ENCODE measurements around the gene HOXB8. TPM values are rescaled to one million over a fixed set of nuclear protein-coding genes. Genes with fewer than 3 reads are reported as not detected.

The HOXB8 gene
- polyA plus RNA-seq, 1 donor from 2014 or later, result not detected

DNA sequence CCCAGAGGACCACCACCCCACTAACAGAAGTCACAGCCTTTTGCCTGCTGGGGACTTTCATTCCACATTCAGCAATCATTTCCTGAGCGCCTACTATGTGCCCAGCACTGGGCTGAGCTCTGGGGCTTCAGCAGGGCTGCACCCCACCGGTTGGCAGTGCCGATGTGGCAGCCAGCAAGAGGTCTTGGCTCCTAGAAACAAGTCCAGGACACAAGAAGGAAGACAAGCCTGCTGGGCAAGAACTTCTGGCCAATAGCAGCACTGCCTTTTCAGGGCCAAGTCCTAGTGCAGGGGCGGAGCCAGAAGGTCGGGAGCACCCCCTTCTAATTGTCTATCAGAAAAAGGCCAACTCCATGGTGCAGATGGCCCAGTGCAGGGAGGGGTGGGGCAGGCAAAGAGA lies 24.0 kb upstream of the HOXB8 start:
- Histone ChIP-seq H3K27ac (ENCODE audit: low read length) (no peak overlapping the region), H3K9me3 (ENCODE audit: low read length) (peaks cover 4% of the 10 kb centered on the region), H3K36me3 (ENCODE audit: insufficient read depth, low read length) (no peaks in the 10 kb centered on the region), H2AFZ (ENCODE audit: low read depth, low read length) (no peak overlapping the region), H3K79me2 (replicated peaks; ENCODE audit: insufficient read depth, low read length) (no peaks in the 10 kb centered on the region), H3K4me3 (ENCODE audit: low read length) (no peak overlapping the region), H3K27me3 (ENCODE audit: insufficient read depth, low read depth, low read length) (peaks cover 100% of the 10 kb centered on the region), H3K9ac (ENCODE audit: low read length) (no peak overlapping the region), H3F3A (ENCODE audit: insufficient read depth, low read length, poor library complexity, severe bottlenecking) (no peaks in the 10 kb centered on the region), H3K9me2 (ENCODE audit: insufficient read depth, low read length) (no peaks in the 10 kb centered on the region), H4K20me1 (ENCODE audit: insufficient read depth) (no peaks in the 10 kb centered on the region), H3K4me2 (ENCODE audit: low read length) (no peak overlapping the region)
- TF ChIP-seq EZH2 (IDR thresholded peaks at IDR 0.05; ENCODE audit: borderline replicate concordance, insufficient read depth, low read length, poor library complexity, severe bottlenecking), result no peak
- TF ChIP-seq, protein P1, sequence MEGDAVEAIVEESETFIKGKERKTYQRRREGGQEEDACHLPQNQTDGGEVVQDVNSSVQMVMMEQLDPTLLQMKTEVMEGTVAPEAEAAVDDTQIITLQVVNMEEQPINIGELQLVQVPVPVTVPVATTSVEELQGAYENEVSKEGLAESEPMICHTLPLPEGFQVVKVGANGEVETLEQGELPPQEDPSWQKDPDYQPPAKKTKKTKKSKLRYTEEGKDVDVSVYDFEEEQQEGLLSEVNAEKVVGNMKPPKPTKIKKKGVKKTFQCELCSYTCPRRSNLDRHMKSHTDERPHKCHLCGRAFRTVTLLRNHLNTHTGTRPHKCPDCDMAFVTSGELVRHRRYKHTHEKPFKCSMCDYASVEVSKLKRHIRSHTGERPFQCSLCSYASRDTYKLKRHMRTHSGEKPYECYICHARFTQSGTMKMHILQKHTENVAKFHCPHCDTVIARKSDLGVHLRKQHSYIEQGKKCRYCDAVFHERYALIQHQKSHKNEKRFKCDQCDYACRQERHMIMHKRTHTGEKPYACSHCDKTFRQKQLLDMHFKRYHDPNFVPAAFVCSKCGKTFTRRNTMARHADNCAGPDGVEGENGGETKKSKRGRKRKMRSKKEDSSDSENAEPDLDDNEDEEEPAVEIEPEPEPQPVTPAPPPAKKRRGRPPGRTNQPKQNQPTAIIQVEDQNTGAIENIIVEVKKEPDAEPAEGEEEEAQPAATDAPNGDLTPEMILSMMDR (IDR thresholded peaks at IDR 0.05; ENCODE audit: poor library complexity, severe bottlenecking), result no peak
- TF ChIP-seq MXI1 (conservative IDR thresholded peaks at IDR 0.05; ENCODE audit: poor library complexity, severe bottlenecking), result no peak
- no peak for TF ChIP-seq SMC3 (conservative IDR thresholded peaks at IDR 0.05; ENCODE audit: poor library complexity)
- TF ChIP-seq RAD21 (conservative IDR thresholded peaks at IDR 0.05), result no peak
- TF ChIP-seq TAF1 (IDR thresholded peaks at IDR 0.05; ENCODE audit: low read depth), result no peak
- no peak for TF ChIP-seq EP300 (conservative IDR thresholded peaks at IDR 0.05; ENCODE audit: poor library complexity, severe bottlenecking)
- no peak for TF ChIP-seq POLR2AphosphoS5 (IDR thresholded peaks at IDR 0.05)
- TF ChIP-seq, protein P2, sequence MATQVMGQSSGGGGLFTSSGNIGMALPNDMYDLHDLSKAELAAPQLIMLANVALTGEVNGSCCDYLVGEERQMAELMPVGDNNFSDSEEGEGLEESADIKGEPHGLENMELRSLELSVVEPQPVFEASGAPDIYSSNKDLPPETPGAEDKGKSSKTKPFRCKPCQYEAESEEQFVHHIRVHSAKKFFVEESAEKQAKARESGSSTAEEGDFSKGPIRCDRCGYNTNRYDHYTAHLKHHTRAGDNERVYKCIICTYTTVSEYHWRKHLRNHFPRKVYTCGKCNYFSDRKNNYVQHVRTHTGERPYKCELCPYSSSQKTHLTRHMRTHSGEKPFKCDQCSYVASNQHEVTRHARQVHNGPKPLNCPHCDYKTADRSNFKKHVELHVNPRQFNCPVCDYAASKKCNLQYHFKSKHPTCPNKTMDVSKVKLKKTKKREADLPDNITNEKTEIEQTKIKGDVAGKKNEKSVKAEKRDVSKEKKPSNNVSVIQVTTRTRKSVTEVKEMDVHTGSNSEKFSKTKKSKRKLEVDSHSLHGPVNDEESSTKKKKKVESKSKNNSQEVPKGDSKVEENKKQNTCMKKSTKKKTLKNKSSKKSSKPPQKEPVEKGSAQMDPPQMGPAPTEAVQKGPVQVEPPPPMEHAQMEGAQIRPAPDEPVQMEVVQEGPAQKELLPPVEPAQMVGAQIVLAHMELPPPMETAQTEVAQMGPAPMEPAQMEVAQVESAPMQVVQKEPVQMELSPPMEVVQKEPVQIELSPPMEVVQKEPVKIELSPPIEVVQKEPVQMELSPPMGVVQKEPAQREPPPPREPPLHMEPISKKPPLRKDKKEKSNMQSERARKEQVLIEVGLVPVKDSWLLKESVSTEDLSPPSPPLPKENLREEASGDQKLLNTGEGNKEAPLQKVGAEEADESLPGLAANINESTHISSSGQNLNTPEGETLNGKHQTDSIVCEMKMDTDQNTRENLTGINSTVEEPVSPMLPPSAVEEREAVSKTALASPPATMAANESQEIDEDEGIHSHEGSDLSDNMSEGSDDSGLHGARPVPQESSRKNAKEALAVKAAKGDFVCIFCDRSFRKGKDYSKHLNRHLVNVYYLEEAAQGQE (IDR thresholded peaks at IDR 0.05; ENCODE audit: borderline replicate concordance), result no peak

DNA sequence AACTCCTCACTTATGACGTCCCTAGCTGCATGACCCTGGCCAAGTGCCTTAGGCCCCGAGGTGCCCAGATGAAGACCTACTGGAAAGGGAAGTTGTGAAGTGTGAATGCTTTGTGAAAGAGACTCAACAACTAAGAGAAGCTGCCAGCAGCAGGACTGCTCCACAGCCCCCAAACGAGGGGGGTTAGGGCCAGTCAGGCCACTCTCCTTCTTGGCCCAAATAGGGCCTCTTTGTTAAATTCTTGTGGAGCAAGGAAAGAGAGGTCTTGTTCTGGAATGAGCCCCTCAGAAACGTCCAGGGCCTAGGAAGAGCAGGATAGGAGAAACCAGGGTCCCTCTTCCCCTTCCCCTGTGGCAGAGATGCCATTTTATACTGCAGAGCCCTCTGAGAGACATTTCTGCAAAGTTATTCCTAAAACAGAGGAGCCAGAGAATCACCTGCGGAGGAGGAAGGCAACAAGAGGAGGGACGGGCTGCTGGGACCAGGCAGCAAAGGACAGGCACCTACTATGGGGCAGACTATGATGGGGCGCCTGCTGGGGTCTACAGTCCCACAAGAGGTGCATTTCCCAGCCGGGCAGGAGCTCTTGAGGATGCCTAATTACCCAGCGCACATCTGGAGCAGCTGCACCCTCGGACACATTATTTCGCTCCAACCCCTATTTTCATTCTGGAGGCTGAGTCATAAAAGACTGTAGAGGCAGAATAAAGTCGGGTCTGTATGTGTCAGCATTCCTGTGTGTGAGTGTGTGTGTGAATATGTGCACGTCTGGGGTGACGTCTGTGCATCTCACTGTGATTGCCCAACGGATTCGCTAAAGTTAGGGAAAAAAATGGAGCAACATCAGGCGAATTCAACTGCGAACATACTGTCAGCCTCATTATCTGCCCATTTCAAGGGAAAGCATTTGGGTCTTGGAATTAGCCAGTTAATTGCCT lies 22.5 kb upstream of the HOXB8 start:
- no peak overlapping the region for H3K4me3 ChIP-seq (ENCODE audit: low read length)
- no peaks in the 10 kb centered on the region for H3K36me3 ChIP-seq (ENCODE audit: insufficient read depth, low read length)

More for the DNA sequence above, 22.5 kb upstream of the HOXB8 start:
- TF ChIP-seq, protein P1 (IDR thresholded peaks at IDR 0.05; ENCODE audit: poor library complexity, severe bottlenecking), result no peak
- no peak for TF ChIP-seq MXI1 (conservative IDR thresholded peaks at IDR 0.05; ENCODE audit: poor library complexity, severe bottlenecking)
- no peak for TF ChIP-seq SMC3 (conservative IDR thresholded peaks at IDR 0.05; ENCODE audit: poor library complexity)
- TF ChIP-seq, protein P2 (IDR thresholded peaks at IDR 0.05; ENCODE audit: borderline replicate concordance), result no peak
- no peak for TF ChIP-seq POLR2AphosphoS5 (IDR thresholded peaks at IDR 0.05)
- TF ChIP-seq RAD21 (conservative IDR thresholded peaks at IDR 0.05), result no peak
- TF ChIP-seq TAF1 (IDR thresholded peaks at IDR 0.05; ENCODE audit: low read depth), result no peak
- TF ChIP-seq EP300 (conservative IDR thresholded peaks at IDR 0.05; ENCODE audit: poor library complexity, severe bottlenecking), result no peak
- no peak for TF ChIP-seq EZH2 (IDR thresholded peaks at IDR 0.05; ENCODE audit: borderline replicate concordance, insufficient read depth, low read length, poor library complexity, severe bottlenecking)
- H4K20me1 ChIP-seq (ENCODE audit: insufficient read depth), result no peaks in the 10 kb centered on the region
- H3K9me3 ChIP-seq (ENCODE audit: low read length), result peaks cover 1% of the 10 kb centered on the region
- no peak overlapping the region for H3K4me2 ChIP-seq (ENCODE audit: low read length)
- no peaks in the 10 kb centered on the region for H3F3A ChIP-seq (ENCODE audit: insufficient read depth, low read length, poor library complexity, severe bottlenecking)
- H3K9me2 ChIP-seq (ENCODE audit: insufficient read depth, low read length), result no peaks in the 10 kb centered on the region
- H3K27me3 ChIP-seq (ENCODE audit: insufficient read depth, low read depth, low read length), result peaks cover 100% of the 10 kb centered on the region
- no peak overlapping the region for H3K27ac ChIP-seq (ENCODE audit: low read length)
- no peak overlapping the region for H2AFZ ChIP-seq (ENCODE audit: low read depth, low read length)
- H3K79me2 ChIP-seq (replicated peaks; ENCODE audit: insufficient read depth, low read length), result no peaks in the 10 kb centered on the region
- H3K9ac ChIP-seq (ENCODE audit: low read length), result no peak overlapping the region

Data from neural cell (in vitro differentiated cells).